Ovary (tissue), 9 donors: ENCODE data around the gene SLC46A1. TPM values are rescaled to one million over a fixed set of nuclear protein-coding genes. Genes with fewer than 3 reads are reported as not detected.
"Not testable (repeated sequence)": the region's sequence is repeated elsewhere in the genome, so short reads cannot be mapped to it uniquely, and the experiment has no call there.

Experiments
- DNase-seq, 5 donors: peaks; one replicate each; pipeline ENCODE4 v3.0.0-alpha.2; 2019 to 2020
- H3K27ac ChIP-seq, 2 donors: fragments of 200-600 bp; one replicate each; pipeline versions ENCODE4 v1.5.1 to v1.8.0; 2019 to 2022
- H3K27me3 ChIP-seq: fragments of 200-600 bp; one replicate; pipeline ENCODE4 v1.8.0; 2022
- H3K36me3 ChIP-seq: fragments of 200-600 bp; sonication (generic); one replicate; pipeline ENCODE4 v1.5.1; 2019
- H3K4me1 ChIP-seq: one replicate; pipeline ENCODE4 v1.8.1; 2013; ENCODE audit warnings: mild to moderate bottlenecking, moderate library complexity; ENCODE audit not compliant: insufficient read depth
- H3K4me3 ChIP-seq: fragments of 200-600 bp; sonication (generic); one replicate; pipeline ENCODE4 v1.5.1; 2017
- H3K9me3 ChIP-seq, 2 donors: fragments of 200-600 bp in 1 of 2; sonication (generic) in 1 of 2; one replicate each; pipeline versions ENCODE4 v1.5.1 to v1.8.1; 2013 to 2019; ENCODE audit warnings: mild to moderate bottlenecking in 1 of 2, moderate library complexity in 1 of 2
- CTCF ChIP-seq, 3 donors: fragments of 450-650 bp in 2 of 3; fragments of 200-600 bp in 1 of 3; IDR thresholded peaks; one replicate each; pipeline versions ENCODE4 v1.5.1 to v1.8.0; 2016 to 2022; ENCODE audit warnings: antibody characterized with exemption in 3 of 3, mild to moderate bottlenecking in 1 of 3
- EP300 ChIP-seq: sonication (generic); formaldehyde crosslinking; IDR thresholded peaks from one replicate; pipeline ENCODE4 v1.6.1; 2017; ENCODE audit warnings: antibody characterized with exemption
- POLR2A ChIP-seq: fragments of 450-650 bp; IDR thresholded peaks from one replicate; pipeline ENCODE4 v1.6.1; 2017; ENCODE audit warnings: antibody characterized with exemption, mild to moderate bottlenecking, moderate library complexity
- WGBS, 3 donors: extraction: QIAGEN DNeasy Blood & Tissue Kit in 1 of 3; methylation state at CpG; one replicate each; pipeline versions ENCODE4 v1.1.5 to v1.1.7; 2013 to 2017; 5-methylcytosine and 5-hydroxymethylcytosine counted together
- intact Hi-C, 4 donors: fragments of 100-400 bp; cut with DNase I; formaldehyde crosslinking; loops; one replicate each; pipeline versions ENCODE4 v1.11.0 to v1.15.1; 2022 to 2023
- polyA plus RNA-seq, 2 donors: library from polyadenylated mRNA; stranded (reverse); fragments of 200-250 nt in 1 of 2; fragments of 350-450 nt in 1 of 2; fragmentation: Illumina TruSeq in 1 of 2; extraction: RNeasy Lipid Tissue Mini Kit (QIAGEN cat#74804) in 1 of 2; gene quantifications; one replicate each; pipeline ENCODE4 v1.2.3, GENCODE V29; 2013 to 2014
- total RNA-seq, 7 donors: library from RNA; depleted of rRNA in 2 of 7; stranded (reverse); fragments of >200 nt in 2 of 7; fragmentation: NEBNext Ultra II Directional in 3 of 7; extraction: Animal tissue kit (Norgen Biotek cat#: 25700) in 3 of 7; gene quantifications; one replicate each; pipeline versions ENCODE4 v1.1.0 to v1.2.4, GENCODE V29; 2016 to 2023
- donor health status: DM: no; HTN: no; CAD: no; lungs with moderate emphysema.
- donor health status: DM: no; HTN: no; CAD: no.
- donor health status: Bipolar disorder and iron deficiency.
- donor health status: DM: yes; HTN: yes; CAD: no.
- donor health status: DM: no; HTN: no; CAD: no.
- donor health status: DM: yes; HTN: yes; CAD: no.

Gene SLC46A1
- total and polyA plus RNA-seq, 9 donors, result 4.0 to 32.2 (median 12.2) TPM

GRCh38 chr17:28443901-28444638, 38.1 kb upstream of the SLC46A1 start:
- H3K4me3 ChIP-seq, result no peak overlapping the region
- intact Hi-C loops, result no loop called here
- peaks cover 0 to 3% of the 10 kb centered on the region in 2 donors for H3K9me3 ChIP-seq
- no peaks in the 10 kb centered on the region for H3K36me3 ChIP-seq
- no peak for DNase-seq
- no peak for TF ChIP-seq EP300
- no peak for TF ChIP-seq CTCF (IDR thresholded peaks at IDR 0.05)
- no peak for TF ChIP-seq POLR2A
- no peaks in the 10 kb centered on the region for H3K27me3 ChIP-seq
- WGBS, 3 donors, result 89 to 90% (median 89%) methylated on average over 9 of the region's 9 CpGs
- no peaks in the 10 kb centered on the region for H3K4me1 ChIP-seq
- no peak overlapping the region for H3K27ac ChIP-seq

GRCh38 chr17:28434326-28434725, 28.3 kb upstream of the SLC46A1 start:
- H3K36me3 ChIP-seq, intact Hi-C loops, H3K27me3 ChIP-seq, DNase-seq, H3K9me3 ChIP-seq, H3K4me1 ChIP-seq, H3K27ac ChIP-seq, H3K4me3 ChIP-seq: not testable (repeated sequence)
- WGBS, 3 donors, result 73 to 87% (median 77%) methylated on average over 8 of the region's 8 CpGs

GRCh38 chr17:28433721-28434120, 27.7 kb upstream of the SLC46A1 start:
- intact Hi-C loops, result no loop called here
- Histone ChIP-seq H3K4me1 (no peaks in the 10 kb centered on the region), H3K4me3 (no peak overlapping the region), H3K27me3 (no peaks in the 10 kb centered on the region), H3K36me3 (no peaks in the 10 kb centered on the region), H3K9me3 (no peaks in the 10 kb centered on the region), H3K27ac (no peak overlapping the region)
- no peak for DNase-seq
- no peak for TF ChIP-seq CTCF (IDR thresholded peaks at IDR 0.05)
- no peak for TF ChIP-seq POLR2A
- no peak for TF ChIP-seq EP300
- 53 to 70% (median 63%) methylated on average over 1 of the region's 1 CpG for WGBS, 3 donors

GRCh38 chr17:28427982-28428381, 22.0 kb upstream of the SLC46A1 start:
- DNase-seq, H3K4me1 ChIP-seq, intact Hi-C loops, H3K9me3 ChIP-seq, H3K36me3 ChIP-seq, H3K4me3 ChIP-seq, H3K27me3 ChIP-seq, H3K27ac ChIP-seq: not testable (repeated sequence)
- 50 to 70% (median 54%) methylated on average over 4 of the region's 4 CpGs for WGBS, 3 donors

GRCh38 chr17:28427371-28427770, 21.4 kb upstream of the SLC46A1 start:
- Histone ChIP-seq H3K36me3 (no peaks in the 10 kb centered on the region), H3K4me3 (no peak overlapping the region), H3K4me1 (no peaks in the 10 kb centered on the region), H3K27ac (no peak overlapping the region), H3K27me3 (no peaks in the 10 kb centered on the region), H3K9me3 (no peaks in the 10 kb centered on the region)
- intact Hi-C loops, result no loop called here
- no peak for DNase-seq
- 32 to 61% (median 46%) methylated on average over 5 of the region's 5 CpGs for WGBS, 3 donors
- TF ChIP-seq EP300 (no peak), CTCF (IDR thresholded peaks at IDR 0.05) (no peak)
